A673 (cell line): ENCODE data around the gene KRTAP26-1.

Source experiments
- CTCF ChIP-seq: fragments of 300-800, 200-600 bp; sonication (generic); conservative IDR thresholded peaks from 2 replicates; pipeline ENCODE4 v1.5.1; 2017; ENCODE audit warnings: low read depth, mild to moderate bottlenecking, antibody characterized with exemption, low read length, moderate library complexity, mixed read lengths
- EZH2 ChIP-seq: fragments of 200-600 bp; sonication (generic); IDR thresholded peaks from 2 replicates; pipeline ENCODE4 v1.6.1; 2017; ENCODE audit warnings: borderline replicate concordance, low read depth, mild to moderate bottlenecking, mixed read lengths, antibody characterized with exemption, low read length; ENCODE audit not compliant: poor library complexity, severe bottlenecking

GRCh38 chr21:30338717-30339116 is 18.6 kb upstream of the KRTAP26-1 start:
- TF ChIP-seq CTCF = no peak
- no peak for TF ChIP-seq EZH2
